HEK293 (cell line): Measurements from ENCODE around the gene BIRC5.
A peak's percentile ranks its signal among the peaks of the same experiment; 100 is the strongest.

Experiments
- CTCF ChIA-PET: fragments of 350-600 bp; formaldehyde crosslinking; extraction: SDS; loops from one replicate; lab custom pipeline; 2021; ENCODE audit warnings: antibody characterized with exemption; lab: Yijun Ruan, JAX
- POLR2A ChIA-PET: fragments of 300-600 bp; formaldehyde crosslinking; extraction: SDS; loops from one replicate; lab custom pipeline; 2020; ENCODE audit warnings: antibody characterized with exemption, inconsistent platforms; lab: Yijun Ruan, JAX
- H3K27ac ChIP-seq: fragments of 200-500 bp; sonication (Bioruptor generic); 2 replicates; pipeline ENCODE4 v1.5.1; 2014; ENCODE audit warnings: low read depth, low read length, control low read depth, inconsistent platforms; ENCODE audit errors: extremely low read depth
- H3K36me3 ChIP-seq, 2 experiments: fragments of 200-500 bp in 1 of 2; sonication (Bioruptor generic) in 1 of 2; 1 replicate in 1 of 2; 2 replicates in 1 of 2; pipeline ENCODE4 v1.5.1; 2014 to 2017; ENCODE audit warnings: inconsistent platforms in 2 of 2, low read length in 2 of 2; ENCODE audit not compliant: control insufficient read depth in 2 of 2, insufficient read depth in 1 of 2
- H3K4me1 ChIP-seq: fragments of 200-500 bp; sonication (Bioruptor generic); 2 replicates; pipeline ENCODE4 v1.5.1; 2014; ENCODE audit warnings: mild to moderate bottlenecking, low read length, inconsistent platforms; ENCODE audit not compliant: control insufficient read depth, insufficient read depth
- H3K4me3 ChIP-seq: 2 replicates; pipeline ENCODE4 v1.5.1; 2011; ENCODE audit warnings: low read depth, mild to moderate bottlenecking, control low read depth, low read length, moderate library complexity
- H3K9me3 ChIP-seq: fragments of 200-500 bp; sonication (Bioruptor generic); 2 replicates; pipeline ENCODE4 v1.5.1; 2014; ENCODE audit warnings: low read depth, low read length, inconsistent platforms; ENCODE audit not compliant: control insufficient read depth, insufficient read depth
- SP2 ChIP-seq: fragments of 450-650 bp; formaldehyde crosslinking; IDR thresholded peaks from 2 replicates; pipeline ENCODE4 v1.5.1; 2016; ENCODE audit warnings: missing biosample characterization, missing genetic modification characterization
- ZNF211 ChIP-seq: fragments of 450-650 bp; formaldehyde crosslinking; IDR thresholded peaks from 2 replicates; pipeline ENCODE4 v1.5.1; 2016; ENCODE audit warnings: low read depth, missing biosample characterization, missing genetic modification characterization
- ZNF335 ChIP-seq: fragments of 450-650 bp; formaldehyde crosslinking; conservative IDR thresholded peaks from 2 replicates; pipeline ENCODE4 v1.5.1; 2016; ENCODE audit warnings: missing biosample characterization, missing genetic modification characterization
- ZNF571 ChIP-seq: fragments of 450-650 bp; formaldehyde crosslinking; IDR thresholded peaks from 2 replicates; pipeline ENCODE4 v1.5.0; 2017; ENCODE audit warnings: missing biosample characterization, missing genetic modification characterization
- ZNF623 ChIP-seq: fragments of 450-650 bp; formaldehyde crosslinking; IDR thresholded peaks from 2 replicates; pipeline ENCODE4 v1.5.1; 2016; ENCODE audit warnings: missing biosample characterization, missing genetic modification characterization
- ZNF654 ChIP-seq: fragments of 450-650 bp; formaldehyde crosslinking; IDR thresholded peaks from 2 replicates; pipeline ENCODE4 v1.5.1; 2016; ENCODE audit warnings: low read depth, missing biosample characterization, missing genetic modification characterization
- TF ChIP-seq, protein P1 (sequence below): fragments of 450-650 bp; formaldehyde crosslinking; IDR thresholded peaks from 2 replicates; pipeline ENCODE4 v1.5.1; 2016; ENCODE audit warnings: missing biosample characterization, missing genetic modification characterization
- TF ChIP-seq, protein P2 (sequence below): fragments of 450-650 bp; formaldehyde crosslinking; optimal IDR thresholded peaks from 2 replicates; pipeline ENCODE3; 2016; ENCODE audit warnings: missing biosample characterization, mild to moderate bottlenecking, missing genetic modification characterization
- TF ChIP-seq, protein P3 (sequence below): fragments of 450-650 bp; formaldehyde crosslinking; IDR thresholded peaks from 2 replicates; pipeline ENCODE4 v1.5.1; 2016; ENCODE audit warnings: missing biosample characterization, missing genetic modification characterization

BIRC5 gene

DNA sequence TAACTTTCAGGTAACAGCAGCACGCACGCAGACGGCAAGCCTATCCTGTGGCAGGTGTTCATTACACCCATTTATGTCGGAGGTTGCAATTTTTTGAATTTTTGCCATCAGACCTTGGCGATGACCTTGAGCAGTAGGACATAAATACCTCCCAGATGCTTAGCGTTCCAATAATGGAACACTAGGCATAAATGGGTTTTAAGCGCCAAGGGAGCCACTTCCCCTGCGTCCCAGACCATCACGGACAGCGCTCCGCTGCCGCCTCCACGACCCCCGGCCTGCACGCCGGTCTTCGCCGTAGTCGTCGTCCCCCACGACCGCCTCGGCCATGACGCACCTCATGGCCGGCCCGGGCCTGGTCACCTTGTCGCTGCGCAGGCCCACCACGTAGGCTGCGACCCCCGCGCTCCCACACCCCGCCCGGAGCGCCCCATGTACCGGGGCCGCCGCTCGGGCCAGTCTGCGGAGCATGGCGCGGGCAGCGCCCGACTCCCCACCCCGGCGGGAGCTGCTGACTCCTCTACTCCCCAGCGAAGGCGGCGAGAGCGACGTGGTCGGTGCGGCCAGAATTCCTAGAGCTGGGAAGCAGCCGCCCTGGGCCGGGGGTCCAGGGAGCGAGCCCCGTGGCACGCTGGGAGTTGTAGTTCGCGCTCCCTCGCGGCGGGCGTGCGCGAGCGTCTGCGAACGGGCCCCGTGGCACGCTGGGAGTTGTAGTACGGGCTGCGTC is 40.1 kb downstream of the BIRC5 start (continued):
- no peak for TF ChIP-seq ZNF654

DNA sequence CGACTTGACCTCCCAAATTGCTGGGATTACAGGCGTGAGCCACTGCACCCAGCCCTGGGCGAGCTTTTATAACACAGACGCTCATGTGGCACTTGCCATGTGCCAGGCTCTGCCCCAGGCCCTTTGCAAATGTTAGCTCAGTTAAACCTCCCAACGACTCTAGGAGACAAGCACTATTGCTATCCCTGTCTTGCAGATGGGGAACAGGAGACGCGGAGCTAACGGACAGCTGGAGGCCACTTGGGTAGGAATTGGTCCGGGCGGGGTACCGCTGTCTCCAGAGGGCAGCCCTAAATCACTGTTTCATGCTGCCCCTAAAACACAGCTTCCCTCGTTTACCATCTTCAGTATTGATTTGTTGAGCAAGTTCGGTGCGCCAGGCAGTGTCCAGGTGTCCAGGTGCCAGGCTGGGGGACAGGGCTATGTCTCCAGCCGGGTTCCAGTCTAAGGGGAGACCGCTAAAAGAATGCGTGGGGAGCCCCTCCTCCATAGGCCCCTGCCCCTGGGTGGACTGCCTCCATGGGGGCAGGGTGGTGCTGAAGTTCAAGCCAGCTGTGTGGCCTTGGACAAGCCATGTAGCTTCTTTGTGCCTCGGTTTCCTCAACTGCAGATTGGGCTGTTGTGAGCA is 41.1 kb downstream of the BIRC5 start:
- H3K27ac ChIP-seq = no peak overlapping the region
- TF ChIP-seq ZNF623 (tag by site-specific recombination) (peak; percentile 74), ZNF571 (tag by site-specific recombination) (no peak), SP2 (tag by site-specific recombination) (0 out of 2 replicates have a peak, but pooled peaks have one; percentile 1)
- ChIA-PET POLR2A (interaction anchor here (1.2 to 1.7 kb wide), 3 partner anchors 14 to 69 kb away, joined by 3 to 6 read pairs (median 5); partner anchors contain the start of gene TK1), CTCF (interaction anchor here (0.6 to 1.7 kb wide), 11 partner anchors 11 to 969 kb away, joined by 3 to 7 read pairs (median 4); no protein-coding TSS in a partner anchor)
- H3K4me3 ChIP-seq = no peak overlapping the region
- no peaks in the 10 kb centered on the region for H3K36me3 ChIP-seq
- no peaks in the 10 kb centered on the region for H3K9me3 ChIP-seq
- 0 out of 2 replicates have a peak, but pooled peaks cover 3% of the 10 kb centered on the region for H3K4me1 ChIP-seq

DNA sequence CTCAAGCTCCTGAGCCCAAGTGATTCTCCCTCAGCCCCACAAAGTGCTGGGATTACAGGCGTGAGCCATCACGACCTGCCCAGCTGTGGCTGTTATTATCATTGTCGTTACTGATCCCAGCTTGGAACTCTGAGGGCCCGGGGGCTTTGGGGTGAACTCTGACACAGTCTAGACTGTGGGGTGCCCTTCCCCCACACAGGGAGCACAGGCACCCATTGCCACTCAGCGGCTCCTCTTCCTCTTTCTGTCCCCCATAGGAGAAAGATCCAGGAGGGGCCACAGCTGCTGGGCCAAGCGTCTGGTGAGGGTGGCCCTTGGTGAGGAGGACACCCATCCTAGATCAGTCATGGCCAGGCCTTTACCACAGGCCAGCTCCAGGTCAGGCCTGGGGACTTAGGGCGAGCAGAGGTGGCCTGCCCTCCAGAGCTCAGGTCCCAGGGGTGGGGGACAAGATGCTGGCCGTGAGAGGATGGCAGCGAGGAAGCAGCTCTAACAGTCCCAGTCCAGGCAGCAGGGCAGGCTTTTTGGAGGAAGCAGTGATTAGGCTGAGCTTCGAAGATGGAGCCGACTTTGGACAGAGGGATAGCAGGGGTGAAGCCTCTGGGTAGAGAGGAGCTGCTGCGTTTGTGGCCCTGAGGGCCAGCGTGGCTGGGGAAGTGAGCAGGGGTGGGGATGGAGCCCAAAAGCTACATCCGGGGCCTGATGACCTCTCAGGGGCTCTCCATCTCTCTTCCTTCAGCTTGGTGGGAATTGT is 42.1 kb downstream of the BIRC5 start:
- TF ChIP-seq, protein P1, sequence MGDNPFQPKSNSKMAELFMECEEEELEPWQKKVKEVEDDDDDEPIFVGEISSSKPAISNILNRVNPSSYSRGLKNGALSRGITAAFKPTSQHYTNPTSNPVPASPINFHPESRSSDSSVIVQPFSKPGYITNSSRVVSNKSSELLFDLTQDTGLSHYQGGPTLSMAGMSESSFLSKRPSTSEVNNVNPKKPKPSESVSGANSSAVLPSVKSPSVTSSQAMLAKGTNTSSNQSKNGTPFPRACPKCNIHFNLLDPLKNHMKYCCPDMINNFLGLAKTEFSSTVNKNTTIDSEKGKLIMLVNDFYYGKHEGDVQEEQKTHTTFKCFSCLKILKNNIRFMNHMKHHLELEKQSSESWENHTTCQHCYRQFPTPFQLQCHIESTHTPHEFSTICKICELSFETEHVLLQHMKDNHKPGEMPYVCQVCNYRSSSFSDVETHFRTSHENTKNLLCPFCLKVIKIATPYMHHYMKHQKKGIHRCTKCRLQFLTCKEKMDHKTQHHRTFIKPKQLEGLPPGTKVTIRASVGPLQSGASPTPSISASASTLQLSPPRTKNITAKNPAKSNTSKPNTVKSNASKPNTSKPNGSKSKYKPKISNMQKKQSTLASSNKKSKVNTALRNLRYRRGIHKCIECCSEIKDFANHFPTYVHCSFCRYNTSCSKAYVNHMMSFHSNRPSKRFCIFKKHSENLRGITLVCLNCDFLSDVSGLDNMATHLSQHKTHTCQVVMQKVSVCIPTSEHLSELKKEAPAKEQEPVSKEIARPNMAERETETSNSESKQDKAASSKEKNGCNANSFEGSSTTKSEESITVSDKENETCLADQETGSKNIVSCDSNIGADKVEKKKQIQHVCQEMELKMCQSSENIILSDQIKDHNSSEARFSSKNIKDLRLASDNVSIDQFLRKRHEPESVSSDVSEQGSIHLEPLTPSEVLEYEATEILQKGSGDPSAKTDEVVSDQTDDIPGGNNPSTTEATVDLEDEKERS (tag by site-specific recombination) = no peak
- TF ChIP-seq ZNF211 (tag by site-specific recombination) = no peak
- TF ChIP-seq, protein P2, sequence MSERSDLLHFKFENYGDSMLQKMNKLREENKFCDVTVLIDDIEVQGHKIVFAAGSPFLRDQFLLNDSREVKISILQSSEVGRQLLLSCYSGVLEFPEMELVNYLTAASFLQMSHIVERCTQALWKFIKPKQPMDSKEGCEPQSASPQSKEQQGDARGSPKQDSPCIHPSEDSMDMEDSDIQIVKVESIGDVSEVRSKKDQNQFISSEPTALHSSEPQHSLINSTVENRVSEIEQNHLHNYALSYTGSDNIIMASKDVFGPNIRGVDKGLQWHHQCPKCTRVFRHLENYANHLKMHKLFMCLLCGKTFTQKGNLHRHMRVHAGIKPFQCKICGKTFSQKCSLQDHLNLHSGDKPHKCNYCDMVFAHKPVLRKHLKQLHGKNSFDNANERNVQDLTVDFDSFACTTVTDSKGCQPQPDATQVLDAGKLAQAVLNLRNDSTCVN (tag by site-specific recombination) = no peak
- TF ChIP-seq, protein P3, sequence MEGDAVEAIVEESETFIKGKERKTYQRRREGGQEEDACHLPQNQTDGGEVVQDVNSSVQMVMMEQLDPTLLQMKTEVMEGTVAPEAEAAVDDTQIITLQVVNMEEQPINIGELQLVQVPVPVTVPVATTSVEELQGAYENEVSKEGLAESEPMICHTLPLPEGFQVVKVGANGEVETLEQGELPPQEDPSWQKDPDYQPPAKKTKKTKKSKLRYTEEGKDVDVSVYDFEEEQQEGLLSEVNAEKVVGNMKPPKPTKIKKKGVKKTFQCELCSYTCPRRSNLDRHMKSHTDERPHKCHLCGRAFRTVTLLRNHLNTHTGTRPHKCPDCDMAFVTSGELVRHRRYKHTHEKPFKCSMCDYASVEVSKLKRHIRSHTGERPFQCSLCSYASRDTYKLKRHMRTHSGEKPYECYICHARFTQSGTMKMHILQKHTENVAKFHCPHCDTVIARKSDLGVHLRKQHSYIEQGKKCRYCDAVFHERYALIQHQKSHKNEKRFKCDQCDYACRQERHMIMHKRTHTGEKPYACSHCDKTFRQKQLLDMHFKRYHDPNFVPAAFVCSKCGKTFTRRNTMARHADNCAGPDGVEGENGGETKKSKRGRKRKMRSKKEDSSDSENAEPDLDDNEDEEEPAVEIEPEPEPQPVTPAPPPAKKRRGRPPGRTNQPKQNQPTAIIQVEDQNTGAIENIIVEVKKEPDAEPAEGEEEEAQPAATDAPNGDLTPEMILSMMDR = no peak
- 0 out of 2 replicates have a peak, but pooled peaks have one; percentile 38 for TF ChIP-seq ZNF335 (tag by site-specific recombination)
- no peak overlapping the region for H3K27ac ChIP-seq
- ChIA-PET POLR2A (interaction anchor here (1.7 kb wide), 1 partner anchor 13 kb away, joined by 5 read pairs; no protein-coding TSS in a partner anchor), CTCF (interaction anchor here (0.6 to 1.7 kb wide), 12 partner anchors 17 to 773 kb away, joined by 3 to 9 read pairs (median 3); no protein-coding TSS in a partner anchor)
- no peak overlapping the region for H3K4me3 ChIP-seq
- no peaks in the 10 kb centered on the region for H3K9me3 ChIP-seq
- H3K36me3 ChIP-seq = no peaks in the 10 kb centered on the region
- 0 out of 2 replicates have a peak, but pooled peaks cover 3% of the 10 kb centered on the region for H3K4me1 ChIP-seq
